C4-2B (cell line): ENCODE measurements around the gene STAB1.

ENCODE experiments used
- ZFX ChIP-seq: fragments of 450-650 bp; IDR thresholded peaks from 2 replicates; pipeline ENCODE4 v1.6.1; 2017
- TF ChIP-seq, protein P1 (sequence below): fragments of 450-650 bp; conservative IDR thresholded peaks from 2 replicates; pipeline ENCODE4 v1.5.1; 2017; ENCODE audit warnings: mild to moderate bottlenecking

GRCh38 chr3:52509753-52510328 is 14.7 kb downstream of the STAB1 start:
- TF ChIP-seq, protein P1, sequence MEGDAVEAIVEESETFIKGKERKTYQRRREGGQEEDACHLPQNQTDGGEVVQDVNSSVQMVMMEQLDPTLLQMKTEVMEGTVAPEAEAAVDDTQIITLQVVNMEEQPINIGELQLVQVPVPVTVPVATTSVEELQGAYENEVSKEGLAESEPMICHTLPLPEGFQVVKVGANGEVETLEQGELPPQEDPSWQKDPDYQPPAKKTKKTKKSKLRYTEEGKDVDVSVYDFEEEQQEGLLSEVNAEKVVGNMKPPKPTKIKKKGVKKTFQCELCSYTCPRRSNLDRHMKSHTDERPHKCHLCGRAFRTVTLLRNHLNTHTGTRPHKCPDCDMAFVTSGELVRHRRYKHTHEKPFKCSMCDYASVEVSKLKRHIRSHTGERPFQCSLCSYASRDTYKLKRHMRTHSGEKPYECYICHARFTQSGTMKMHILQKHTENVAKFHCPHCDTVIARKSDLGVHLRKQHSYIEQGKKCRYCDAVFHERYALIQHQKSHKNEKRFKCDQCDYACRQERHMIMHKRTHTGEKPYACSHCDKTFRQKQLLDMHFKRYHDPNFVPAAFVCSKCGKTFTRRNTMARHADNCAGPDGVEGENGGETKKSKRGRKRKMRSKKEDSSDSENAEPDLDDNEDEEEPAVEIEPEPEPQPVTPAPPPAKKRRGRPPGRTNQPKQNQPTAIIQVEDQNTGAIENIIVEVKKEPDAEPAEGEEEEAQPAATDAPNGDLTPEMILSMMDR: no peak
- no peak for TF ChIP-seq ZFX
